ENCODE results near the gene TLR4.

The TLR4 gene

DNA sequence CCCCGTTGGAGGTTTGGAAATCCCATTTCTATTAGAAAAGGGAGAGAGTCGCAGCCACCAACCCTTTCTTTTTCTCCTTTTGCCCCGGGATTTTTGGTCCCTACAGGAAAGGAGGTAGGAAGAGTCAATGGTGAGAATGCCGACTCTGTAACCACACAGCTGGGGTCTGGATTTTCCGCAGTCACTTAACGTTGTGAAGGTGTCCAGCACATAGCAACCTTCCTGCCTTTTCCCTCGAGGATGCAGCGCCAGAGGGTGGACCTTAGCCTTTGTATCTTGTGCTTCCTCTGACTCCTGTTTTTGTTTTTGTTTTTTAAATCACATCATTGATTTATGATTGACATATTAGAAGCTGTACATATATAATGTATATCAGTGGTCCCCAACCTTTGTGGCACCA, 41.4 kb downstream of the TLR4 start:
- H3K9ac ChIP-seq (ENCODE audit: low read depth, low read length, poor library complexity), result no peak overlapping the region
- no peak overlapping the region for H3K4ac ChIP-seq (ENCODE audit: low read length)

DNA sequence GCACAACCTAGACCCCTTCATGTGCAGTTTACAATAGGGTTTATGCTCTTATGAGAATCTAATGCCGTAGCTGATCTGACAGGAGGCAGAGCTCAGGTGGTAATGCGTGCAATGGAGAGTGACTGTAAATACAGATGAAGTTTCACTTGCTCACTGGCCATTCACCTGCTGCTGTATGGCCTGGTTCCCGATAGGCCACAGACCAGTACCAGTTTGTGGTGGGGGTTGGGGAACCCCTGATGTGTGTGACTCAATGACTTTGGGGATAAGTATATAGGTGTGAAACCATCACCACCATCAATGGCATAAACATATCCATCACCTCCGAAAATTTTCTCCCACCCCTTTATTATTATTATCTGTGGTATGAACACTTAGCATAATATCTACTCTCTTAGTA, 42.1 kb downstream of the TLR4 start:
- peaks cover 0 to 2% of the 10 kb centered on the region in 2 donors for H3K4me1 ChIP-seq (ENCODE audit: control insufficient read depth in 2 of 2, insufficient read depth in 1 of 2, low read depth in 1 of 2, low read length in 2 of 2)
- no peak overlapping the region for H2BK5ac ChIP-seq (ENCODE audit: low read length)
- H4K8ac ChIP-seq (ENCODE audit: low read depth, low read length), result no peak overlapping the region
- WGBS, 2 donors (ENCODE audit: extremely low coverage in 2 of 2, insufficient read length in 2 of 2, insufficient replicate concordance in 1 of 2), result 80% methylated on average over 1 of the region's 4 CpGs; no CpG with 5 or more reads in 1 of the 2 donors
- H4K91ac ChIP-seq (ENCODE audit: low read depth, low read length, poor library complexity), result no peak overlapping the region
- H3K4me3 ChIP-seq (ENCODE audit: low read length in 2 of 2), result no peak overlapping the region
- H3K27me3 ChIP-seq (ENCODE audit: control insufficient read depth in 3 of 3, insufficient read depth in 3 of 3, low read depth in 1 of 3, low read length in 3 of 3), result no peaks in the 10 kb centered on the region
- no peak overlapping the region for H2BK12ac ChIP-seq (ENCODE audit: low read length)
- H3K9me3 ChIP-seq (replicated peaks in 1 of 2; ENCODE audit: control insufficient read depth in 2 of 2, insufficient read depth in 1 of 2, low read depth in 1 of 2, low read length in 2 of 2), result peaks cover 0 to 2% of the 10 kb centered on the region in 2 donors
- H3K27ac ChIP-seq (replicated peaks; ENCODE audit: low read length), result no peak overlapping the region
- no peak overlapping the region for H3K4ac ChIP-seq (ENCODE audit: low read length)
- no peak overlapping the region for H3K9ac ChIP-seq (ENCODE audit: low read depth, low read length, poor library complexity)
- no peak overlapping the region for H3K18ac ChIP-seq (ENCODE audit: low read length)
- H3K23ac ChIP-seq (ENCODE audit: low read depth, low read length, poor library complexity), result no peak overlapping the region
- no peak for DNase-seq (ENCODE audit: low spot score)
- no peak overlapping the region for H2AK5ac ChIP-seq (ENCODE audit: low read depth, low read length)
- no peak overlapping the region for H3K14ac ChIP-seq (ENCODE audit: low read length)
- H2AFZ ChIP-seq (ENCODE audit: low read length), result no peak overlapping the region
- no peaks in the 10 kb centered on the region for H3K79me1 ChIP-seq (ENCODE audit: low read depth, low read length)
- H3K36me3 ChIP-seq (replicated peaks in 1 of 2; ENCODE audit: control insufficient read depth in 2 of 2, insufficient read depth in 2 of 2, low read length in 2 of 2), result no peaks in the 10 kb centered on the region
- no peak overlapping the region for H2BK120ac ChIP-seq (ENCODE audit: low read depth, low read length)
- H3K4me2 ChIP-seq (ENCODE audit: insufficient read depth, low read length, poor library complexity, severe bottlenecking), result no peak overlapping the region
- H2BK15ac ChIP-seq (ENCODE audit: low read length), result no peak overlapping the region

More for the DNA sequence above, 41.4 kb downstream of the TLR4 start:
- H3K18ac ChIP-seq (ENCODE audit: low read length), result no peak overlapping the region
- no peak for DNase-seq (ENCODE audit: low spot score)
- no peak overlapping the region for H2AK5ac ChIP-seq (ENCODE audit: low read depth, low read length)
- no peak overlapping the region for H2BK5ac ChIP-seq (ENCODE audit: low read length)
- H3K27ac ChIP-seq (replicated peaks; ENCODE audit: low read length), result no peak overlapping the region
- no peak overlapping the region for H3K23ac ChIP-seq (ENCODE audit: low read depth, low read length, poor library complexity)
- H2BK120ac ChIP-seq (ENCODE audit: low read depth, low read length), result no peak overlapping the region
- no peaks in the 10 kb centered on the region for H3K79me1 ChIP-seq (ENCODE audit: low read depth, low read length)
- H2AFZ ChIP-seq (ENCODE audit: low read length), result no peak overlapping the region
- no peak overlapping the region for H4K8ac ChIP-seq (ENCODE audit: low read depth, low read length)
- no peak overlapping the region for H3K4me3 ChIP-seq (ENCODE audit: low read length in 2 of 2)
- H2BK12ac ChIP-seq (ENCODE audit: low read length), result no peak overlapping the region
- no peaks in the 10 kb centered on the region for H3K36me3 ChIP-seq (replicated peaks in 1 of 2; ENCODE audit: control insufficient read depth in 2 of 2, insufficient read depth in 2 of 2, low read length in 2 of 2)
- no peaks in the 10 kb centered on the region for H3K27me3 ChIP-seq (ENCODE audit: control insufficient read depth in 3 of 3, insufficient read depth in 3 of 3, low read depth in 1 of 3, low read length in 3 of 3)
- no peak overlapping the region for H3K14ac ChIP-seq (ENCODE audit: low read length)
- H2BK15ac ChIP-seq (ENCODE audit: low read length), result no peak overlapping the region
- peaks cover 0 to 7% of the 10 kb centered on the region in 2 donors for H3K4me1 ChIP-seq (ENCODE audit: control insufficient read depth in 2 of 2, insufficient read depth in 1 of 2, low read depth in 1 of 2, low read length in 2 of 2)
- peaks cover 0 to 2% of the 10 kb centered on the region in 2 donors for H3K9me3 ChIP-seq (replicated peaks in 1 of 2; ENCODE audit: control insufficient read depth in 2 of 2, insufficient read depth in 1 of 2, low read depth in 1 of 2, low read length in 2 of 2)
- WGBS, 2 donors (ENCODE audit: extremely low coverage in 2 of 2, insufficient read length in 2 of 2, insufficient replicate concordance in 1 of 2), result no CpG with 5 or more reads among the region's 8 CpGs
- H3K4me2 ChIP-seq (ENCODE audit: insufficient read depth, low read length, poor library complexity, severe bottlenecking), result no peak overlapping the region
- H4K91ac ChIP-seq (ENCODE audit: low read depth, low read length, poor library complexity), result no peak overlapping the region

DNA sequence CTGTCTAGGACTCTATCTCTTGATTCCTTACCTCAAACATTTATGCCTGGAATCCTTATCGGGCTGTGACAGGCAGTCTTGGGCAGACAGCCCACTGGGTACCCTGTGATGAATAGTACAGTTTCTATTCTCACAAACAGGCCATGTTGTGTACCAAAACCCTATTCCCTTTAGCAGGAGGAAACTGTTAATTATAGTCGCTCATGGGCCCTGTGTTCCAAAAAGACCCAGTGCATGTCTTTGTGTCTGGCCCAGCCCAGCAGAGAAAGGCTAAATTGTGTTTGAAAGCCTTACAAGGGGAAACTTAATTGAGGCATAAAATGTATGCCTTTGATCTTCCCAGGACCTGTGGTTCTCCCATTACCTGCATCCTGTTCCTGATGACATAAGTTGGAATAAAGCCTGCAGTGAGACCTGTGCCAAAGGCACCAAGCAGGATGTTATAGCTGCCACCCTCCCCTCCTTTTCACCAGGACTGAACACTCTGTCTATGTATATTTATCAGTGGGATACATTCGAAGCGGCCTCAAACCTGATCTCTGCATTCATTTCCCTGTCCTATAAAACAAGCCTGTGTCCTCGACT, 43.3 kb downstream of the TLR4 start:
- no peak overlapping the region for H2BK120ac ChIP-seq (ENCODE audit: low read depth, low read length)
- no peaks in the 10 kb centered on the region for H3K36me3 ChIP-seq (replicated peaks in 1 of 2; ENCODE audit: control insufficient read depth in 2 of 2, insufficient read depth in 2 of 2, low read length in 2 of 2)
- H3K18ac ChIP-seq (ENCODE audit: low read length), result no peak overlapping the region
- H3K79me1 ChIP-seq (ENCODE audit: low read depth, low read length), result no peaks in the 10 kb centered on the region
- H3K27ac ChIP-seq (replicated peaks; ENCODE audit: low read length), result no peak overlapping the region
- H3K23ac ChIP-seq (ENCODE audit: low read depth, low read length, poor library complexity), result no peak overlapping the region
- H2BK15ac ChIP-seq (ENCODE audit: low read length), result no peak overlapping the region
- no peak overlapping the region for H3K4ac ChIP-seq (ENCODE audit: low read length)
- no peak for DNase-seq (ENCODE audit: low spot score)
- no peak overlapping the region for H3K9ac ChIP-seq (ENCODE audit: low read depth, low read length, poor library complexity)
- no peaks in the 10 kb centered on the region for H3K4me1 ChIP-seq (ENCODE audit: control insufficient read depth in 2 of 2, insufficient read depth in 1 of 2, low read depth in 1 of 2, low read length in 2 of 2)
- no peak overlapping the region for H2AFZ ChIP-seq (ENCODE audit: low read length)
- no peak overlapping the region for H4K8ac ChIP-seq (ENCODE audit: low read depth, low read length)
- H2BK5ac ChIP-seq (ENCODE audit: low read length), result no peak overlapping the region
- H3K4me2 ChIP-seq (ENCODE audit: insufficient read depth, low read length, poor library complexity, severe bottlenecking), result no peak overlapping the region
- no peak overlapping the region for H2AK5ac ChIP-seq (ENCODE audit: low read depth, low read length)
- no peak overlapping the region for H3K14ac ChIP-seq (ENCODE audit: low read length)
- H2BK12ac ChIP-seq (ENCODE audit: low read length), result no peak overlapping the region
- no peak overlapping the region for H4K91ac ChIP-seq (ENCODE audit: low read depth, low read length, poor library complexity)
- no peaks in the 10 kb centered on the region for H3K27me3 ChIP-seq (ENCODE audit: control insufficient read depth in 3 of 3, insufficient read depth in 3 of 3, low read depth in 1 of 3, low read length in 3 of 3)
- peaks cover 0 to 2% of the 10 kb centered on the region in 2 donors for H3K9me3 ChIP-seq (replicated peaks in 1 of 2; ENCODE audit: control insufficient read depth in 2 of 2, insufficient read depth in 1 of 2, low read depth in 1 of 2, low read length in 2 of 2)
- no peak overlapping the region for H3K4me3 ChIP-seq (ENCODE audit: low read length in 2 of 2)
- no CpG with 5 or more reads among the region's 5 CpGs for whole genome bisulfite sequencing, 2 donors (ENCODE audit: extremely low coverage in 2 of 2, insufficient read length in 2 of 2, insufficient replicate concordance in 1 of 2)

DNA sequence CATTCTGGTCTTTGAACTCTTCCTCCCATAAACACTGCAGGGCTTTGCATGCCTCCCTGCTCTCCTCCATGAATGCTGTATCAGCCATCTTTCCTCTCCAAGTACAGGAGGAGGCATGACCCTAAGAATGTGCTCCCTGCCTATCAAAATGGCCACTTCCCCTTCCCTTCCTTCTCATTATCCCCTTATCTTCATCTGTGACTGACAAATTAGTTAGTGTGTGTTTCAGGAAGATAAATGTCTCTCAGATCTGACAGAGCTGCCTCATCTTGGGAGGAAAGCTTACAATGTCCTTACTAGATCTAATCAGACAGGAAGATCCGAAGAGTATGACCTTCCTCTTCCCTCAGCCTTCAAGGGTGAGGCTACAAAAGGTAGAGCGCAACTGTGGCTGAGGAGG, 46.2 kb downstream of the TLR4 start:
- no peak overlapping the region for H4K91ac ChIP-seq (ENCODE audit: low read depth, low read length, poor library complexity)
- H3K9ac ChIP-seq (ENCODE audit: low read depth, low read length, poor library complexity), result no peak overlapping the region
- H3K79me1 ChIP-seq (ENCODE audit: low read depth, low read length), result no peaks in the 10 kb centered on the region

More for the DNA sequence above, 46.2 kb downstream of the TLR4 start:
- H2BK120ac ChIP-seq (ENCODE audit: low read depth, low read length), result no peak overlapping the region
- H3K4ac ChIP-seq (ENCODE audit: low read length), result no peak overlapping the region
- H2AFZ ChIP-seq (ENCODE audit: low read length), result peak overlapping the region; percentile 32
- no peak overlapping the region for H2AK5ac ChIP-seq (ENCODE audit: low read depth, low read length)
- H2BK5ac ChIP-seq (ENCODE audit: low read length), result no peak overlapping the region
- peaks cover 0 to 2% of the 10 kb centered on the region in 2 donors for H3K9me3 ChIP-seq (replicated peaks in 1 of 2; ENCODE audit: control insufficient read depth in 2 of 2, insufficient read depth in 1 of 2, low read depth in 1 of 2, low read length in 2 of 2)
- H2BK15ac ChIP-seq (ENCODE audit: low read length), result no peak overlapping the region
- no peak overlapping the region for H3K14ac ChIP-seq (ENCODE audit: low read length)
- no peaks in the 10 kb centered on the region for H3K36me3 ChIP-seq (replicated peaks in 1 of 2; ENCODE audit: control insufficient read depth in 2 of 2, insufficient read depth in 2 of 2, low read length in 2 of 2)
- no peak overlapping the region for H2BK12ac ChIP-seq (ENCODE audit: low read length)
- H3K4me1 ChIP-seq (ENCODE audit: control insufficient read depth in 2 of 2, insufficient read depth in 1 of 2, low read depth in 1 of 2, low read length in 2 of 2), result no peaks in the 10 kb centered on the region
- H3K27me3 ChIP-seq (ENCODE audit: control insufficient read depth in 3 of 3, insufficient read depth in 3 of 3, low read depth in 1 of 3, low read length in 3 of 3), result no peaks in the 10 kb centered on the region
- DNase-seq (ENCODE audit: low spot score), result no peak
- H3K4me2 ChIP-seq (ENCODE audit: insufficient read depth, low read length, poor library complexity, severe bottlenecking), result no peak overlapping the region
- H3K23ac ChIP-seq (ENCODE audit: low read depth, low read length, poor library complexity), result no peak overlapping the region
- H3K4me3 ChIP-seq (ENCODE audit: low read length in 2 of 2), result no peak overlapping the region
- no peak overlapping the region for H4K8ac ChIP-seq (ENCODE audit: low read depth, low read length)
- no peak overlapping the region for H3K27ac ChIP-seq (replicated peaks; ENCODE audit: low read length)
- WGBS, 2 donors (ENCODE audit: extremely low coverage in 2 of 2, insufficient read length in 2 of 2, insufficient replicate concordance in 1 of 2), result no CpG with 5 or more reads among the region's 2 CpGs
- H3K18ac ChIP-seq (ENCODE audit: low read length), result no peak overlapping the region

All from neuronal stem cell (in vitro differentiated cells).